Activated CD4-positive, alpha-beta T cell treated with anti-CD3 and anti-CD28 coated beads for 36 hours (primary cell): ENCODE results near the gene EVC. TPM values are rescaled to one million over a fixed set of nuclear protein-coding genes. Genes with fewer than 3 reads are reported as not detected.

Source experiments
- ATAC-seq: fragments of 200-7000 bp; cut with Tn5 transposase; one replicate; pipeline ENCODE4 v1.10.0; 2021; ENCODE audit warnings: mild to moderate bottlenecking, moderate library complexity
- CTCF ChIA-PET: fragments of 350-600 bp; sonication (Branson Sonifier 250); formaldehyde crosslinking; loops from one replicate; lab custom pipeline; 2021; ENCODE audit warnings: antibody characterized with exemption; lab: Charles Lee
- POLR2A ChIA-PET: fragments of 350-600 bp; sonication (Branson Sonifier 250); formaldehyde crosslinking; loops from one replicate; lab custom pipeline; 2021; ENCODE audit warnings: antibody characterized with exemption, inconsistent platforms; lab: Charles Lee
- DNase-seq: peaks from one replicate; pipeline ENCODE4 v3.0.0-alpha.2; 2020
- H3K27ac Mint-ChIP-seq: one replicate; pipeline ENCODE4 v1.8.0; 2021; ENCODE audit warnings: mixed read lengths
- H3K27me3 Mint-ChIP-seq: one replicate; pipeline ENCODE4 v1.8.0; 2021; ENCODE audit warnings: mixed read lengths
- H3K36me3 Mint-ChIP-seq: one replicate; pipeline ENCODE4 v1.8.0; 2021; ENCODE audit warnings: low read depth, mixed read lengths
- H3K4me1 Mint-ChIP-seq: one replicate; pipeline ENCODE4 v1.8.0; 2021; ENCODE audit warnings: mixed read lengths
- H3K4me3 Mint-ChIP-seq: one replicate; pipeline ENCODE4 v1.8.0; 2021; ENCODE audit warnings: mild to moderate bottlenecking, moderate library complexity, mixed read lengths
- H3K9me3 Mint-ChIP-seq: one replicate; pipeline ENCODE4 v1.8.0; 2021; ENCODE audit warnings: low read depth, mixed read lengths
- intact Hi-C, 2 experiments: fragments of 100-400 bp; cut with DNase I in 1 of 2; cut with micrococcal nuclease in 1 of 2; formaldehyde crosslinking; loops; one replicate each; pipeline versions ENCODE4 v1.14.2 to v1.15.1; 2022 to 2024; cut with DNase I, micrococcal nuclease
- total RNA-seq, 2 experiments: library from RNA; stranded (reverse); gene quantifications; one replicate each; pipeline ENCODE4 v1.2.3, GENCODE V29; 2021

EVC gene
- total RNA-seq, 2 experiments from 2014 or later: 0.71 to 1.5 TPM

GRCh38 chr4:5782829-5783476 lies 72.0 kb downstream of the EVC start:
- Mint-ChIP-seq H3K27ac (no peak overlapping the region), H3K4me3 (no peak overlapping the region), H3K36me3 (no peaks in the 10 kb centered on the region), H3K9me3 (no peaks in the 10 kb centered on the region), H3K27me3 (peaks cover 5% of the 10 kb centered on the region), H3K4me1 (no peaks in the 10 kb centered on the region)
- intact Hi-C loops: no loop called here
- ATAC-seq (no peak), DNase-seq (no peak)
- POLR2A ChIA-PET: no interaction called here
- CTCF ChIA-PET: no interaction called here

GRCh38 chr4:5783486-5783885 lies 72.5 kb downstream of the EVC start:
- no peaks in the 10 kb centered on the region for H3K36me3 Mint-ChIP-seq
- peaks cover 5% of the 10 kb centered on the region for H3K27me3 Mint-ChIP-seq
- intact Hi-C loops: no loop called here
- ATAC-seq: no peak
- no peaks in the 10 kb centered on the region for H3K4me1 Mint-ChIP-seq
- ChIA-PET CTCF (no interaction called here), POLR2A (no interaction called here)
- DNase-seq: no peak
- H3K27ac Mint-ChIP-seq: no peak overlapping the region
- no peaks in the 10 kb centered on the region for H3K9me3 Mint-ChIP-seq
- H3K4me3 Mint-ChIP-seq: no peak overlapping the region

- peaks cover 5% of the 10 kb centered on the region for H3K27me3 Mint-ChIP-seq
- no peaks in the 10 kb centered on the region for H3K9me3 Mint-ChIP-seq
- H3K36me3 Mint-ChIP-seq: no peaks in the 10 kb centered on the region
- ChIA-PET CTCF (no interaction called here), POLR2A (no interaction called here)
- DNase-seq (no peak), ATAC-seq (no peak)
- no peak overlapping the region for H3K27ac Mint-ChIP-seq
- H3K4me1 Mint-ChIP-seq: no peaks in the 10 kb centered on the region
- no peak overlapping the region for H3K4me3 Mint-ChIP-seq
- intact Hi-C loops: no loop called here
These were observed 73.0 kb downstream of the EVC start for GRCh38 chr4:5784021-5784420.

GRCh38 chr4:5784960-5785611 lies 74.1 kb downstream of the EVC start:
- ChIA-PET CTCF (no interaction called here), POLR2A (no interaction called here)
- ATAC-seq (no peak), DNase-seq (no peak)
- Mint-ChIP-seq H3K27ac (no peak overlapping the region), H3K4me3 (no peak overlapping the region), H3K9me3 (no peaks in the 10 kb centered on the region), H3K27me3 (peaks cover 5% of the 10 kb centered on the region), H3K4me1 (no peaks in the 10 kb centered on the region), H3K36me3 (no peaks in the 10 kb centered on the region)
- intact Hi-C loops: no loop called here

GRCh38 chr4:5785806-5786680 lies 75.0 kb downstream of the EVC start:
- intact Hi-C loops: no loop called here
- H3K27me3 Mint-ChIP-seq: peaks cover 5% of the 10 kb centered on the region
- DNase-seq (no peak), ATAC-seq (no peak)
- no peak overlapping the region for H3K27ac Mint-ChIP-seq
- no peak overlapping the region for H3K4me3 Mint-ChIP-seq
- CTCF ChIA-PET: interaction anchor here (0.8 kb wide), 1 partner anchor 31 kb away, joined by 3 read pairs; no protein-coding TSS in a partner anchor
- POLR2A ChIA-PET: no interaction called here
- H3K4me1 Mint-ChIP-seq: no peaks in the 10 kb centered on the region
- H3K36me3 Mint-ChIP-seq: no peaks in the 10 kb centered on the region
- H3K9me3 Mint-ChIP-seq: no peaks in the 10 kb centered on the region

- no peak for ATAC-seq
- Mint-ChIP-seq H3K9me3 (no peaks in the 10 kb centered on the region), H3K36me3 (no peaks in the 10 kb centered on the region), H3K4me3 (no peak overlapping the region), H3K27ac (no peak overlapping the region), H3K4me1 (no peaks in the 10 kb centered on the region), H3K27me3 (peaks cover 5% of the 10 kb centered on the region)
- intact Hi-C loops: no loop called here
- ChIA-PET POLR2A (no interaction called here), CTCF (no interaction called here)
- DNase-seq: no peak
These were observed 76.3 kb downstream of the EVC start for GRCh38 chr4:5787311-5787710.

- ChIA-PET POLR2A (no interaction called here), CTCF (no interaction called here)
- H3K9me3 Mint-ChIP-seq: no peaks in the 10 kb centered on the region
- no peaks in the 10 kb centered on the region for H3K36me3 Mint-ChIP-seq
- H3K27ac Mint-ChIP-seq: no peak overlapping the region
- DNase-seq (no peak), ATAC-seq (no peak)
- H3K4me1 Mint-ChIP-seq: no peaks in the 10 kb centered on the region
- no peak overlapping the region for H3K4me3 Mint-ChIP-seq
- intact Hi-C loops: no loop called here
- H3K27me3 Mint-ChIP-seq: no peaks in the 10 kb centered on the region
These were observed 77.1 kb downstream of the EVC start for GRCh38 chr4:5788144-5788543.

GRCh38 chr4:5789141-5789540 lies 78.1 kb downstream of the EVC start:
- intact Hi-C loops: no loop called here
- ChIA-PET CTCF (no interaction called here), POLR2A (no interaction called here)
- Mint-ChIP-seq H3K27me3 (no peaks in the 10 kb centered on the region), H3K27ac (no peak overlapping the region), H3K36me3 (no peaks in the 10 kb centered on the region), H3K4me3 (no peak overlapping the region), H3K4me1 (no peaks in the 10 kb centered on the region), H3K9me3 (no peaks in the 10 kb centered on the region)
- ATAC-seq (no peak), DNase-seq (no peak)

- Mint-ChIP-seq H3K27me3 (no peaks in the 10 kb centered on the region), H3K4me3 (no peak overlapping the region), H3K27ac (no peak overlapping the region), H3K9me3 (no peaks in the 10 kb centered on the region), H3K36me3 (no peaks in the 10 kb centered on the region), H3K4me1 (no peaks in the 10 kb centered on the region)
- ATAC-seq: no peak
- intact Hi-C loops: loop anchor here (1.0 to 5.0 kb wide), 3 partner anchors 740 to 1303 kb away; no protein-coding TSS in a partner anchor
- POLR2A ChIA-PET: no interaction called here
- no peak for DNase-seq
- CTCF ChIA-PET: interaction anchor here (0.6 kb wide), 1 partner anchor 793 kb away, joined by 3 read pairs; no protein-coding TSS in a partner anchor
These were observed 79.5 kb downstream of the EVC start for GRCh38 chr4:5790546-5790857.

- ATAC-seq: no peak
- ChIA-PET POLR2A (no interaction called here), CTCF (interaction anchor here (0.7 kb wide), 1 partner anchor 13 kb away, joined by 3 read pairs; no protein-coding TSS in a partner anchor)
- intact Hi-C loops: loop anchor here in 1 of 2 experiments (5.0 kb wide), 1 partner anchor 1304 kb away; no protein-coding TSS in a partner anchor
- Mint-ChIP-seq H3K27ac (no peak overlapping the region), H3K36me3 (no peaks in the 10 kb centered on the region), H3K27me3 (peaks cover 2% of the 10 kb centered on the region), H3K4me3 (no peak overlapping the region), H3K9me3 (no peaks in the 10 kb centered on the region), H3K4me1 (no peaks in the 10 kb centered on the region)
- DNase-seq: no peak
These were observed 80.7 kb downstream of the EVC start for GRCh38 chr4:5791654-5792053.

- peaks cover 2% of the 10 kb centered on the region for H3K27me3 Mint-ChIP-seq
- no peak for ATAC-seq
- no peaks in the 10 kb centered on the region for H3K4me1 Mint-ChIP-seq
- no peaks in the 10 kb centered on the region for H3K9me3 Mint-ChIP-seq
- intact Hi-C loops: loop anchor here in 1 of 2 experiments (5.0 kb wide), 1 partner anchor 1306 kb away; no protein-coding TSS in a partner anchor
- DNase-seq: no peak
- ChIA-PET CTCF (no interaction called here), POLR2A (no interaction called here)
- H3K36me3 Mint-ChIP-seq: no peaks in the 10 kb centered on the region
- H3K27ac Mint-ChIP-seq: no peak overlapping the region
- no peak overlapping the region for H3K4me3 Mint-ChIP-seq
These were observed 82.5 kb downstream of the EVC start for GRCh38 chr4:5793514-5793913.
